HepG2 (cell line): Measurements from ENCODE around the gene SYPL2. TPM values are rescaled to one million over a fixed set of nuclear protein-coding genes. Genes with fewer than 3 reads are reported as not detected.
A peak's percentile ranks its signal among the peaks of the same experiment; 100 is the strongest.

ENCODE experiments used
- ATF4 ChIP-seq, 2 experiments: fragments of 450-650 bp in 1 of 2; sonication (generic) in 1 of 2; formaldehyde crosslinking; IDR thresholded peaks; 2 replicates each; pipeline versions ENCODE4 v1.5.0 to v1.8.0; 2020 to 2022; ENCODE audit warnings: mild to moderate bottlenecking in 1 of 2, missing genetic modification reagents in 1 of 2
- BORCS8-MEF2B ChIP-seq: sonication (generic); formaldehyde crosslinking; IDR thresholded peaks from 2 replicates; pipeline ENCODE4 v1.8.0; 2022; ENCODE audit warnings: mild to moderate bottlenecking, missing genetic modification reagents
- CC2D1A ChIP-seq: sonication (generic); formaldehyde crosslinking; IDR thresholded peaks from 2 replicates; pipeline ENCODE4 v1.8.1; 2023; ENCODE audit warnings: mild to moderate bottlenecking, missing genetic modification reagents
- DMAP1 ChIP-seq: IDR thresholded peaks from 2 replicates; pipeline ENCODE4 v1.6.1; 2016
- EHMT2 ChIP-seq: fragments of 200-600 bp; sonication (generic); IDR thresholded peaks from 2 replicates; pipeline ENCODE4 v1.7.0; 2017; ENCODE audit warnings: antibody characterized with exemption, low read depth, low read length, borderline replicate concordance
- GABPA ChIP-seq, 2 experiments: IDR thresholded peaks; 2 replicates each; pipeline ENCODE4 v1.6.1; 2011 to 2016; ENCODE audit warnings: low read depth in 2 of 2, low read length in 1 of 2, missing biosample characterization in 1 of 2, missing genetic modification characterization in 1 of 2
- GFI1 ChIP-seq: sonication (generic); formaldehyde crosslinking; IDR thresholded peaks from 2 replicates; pipeline ENCODE4 v1.5.0; 2020; ENCODE audit warnings: missing genetic modification reagents, mild to moderate bottlenecking, borderline replicate concordance
- HES4 ChIP-seq: sonication (generic); formaldehyde crosslinking; IDR thresholded peaks from 2 replicates; pipeline ENCODE4 v1.9.0; 2021; ENCODE audit warnings: mild to moderate bottlenecking, missing genetic modification reagents, borderline replicate concordance
- HOXA9 ChIP-seq: sonication (generic); formaldehyde crosslinking; IDR thresholded peaks from 2 replicates; pipeline ENCODE4 v1.8.1; 2022; ENCODE audit warnings: missing genetic modification reagents, mild to moderate bottlenecking, moderate library complexity, borderline replicate concordance
- IRF1 ChIP-seq: sonication (generic); formaldehyde crosslinking; IDR thresholded peaks from 2 replicates; pipeline ENCODE4 v1.4.0; 2020; ENCODE audit warnings: low read depth, mild to moderate bottlenecking, missing genetic modification reagents
- KLF13 ChIP-seq: sonication (generic); formaldehyde crosslinking; IDR thresholded peaks from 2 replicates; pipeline ENCODE4 v1.4.0; 2020; ENCODE audit warnings: mild to moderate bottlenecking, missing genetic modification reagents
- MAF1 ChIP-seq: sonication (generic); formaldehyde crosslinking; IDR thresholded peaks from 2 replicates; pipeline ENCODE4 v1.5.0; 2020; ENCODE audit warnings: missing genetic modification reagents, borderline replicate concordance
- MATR3 ChIP-seq: sonication (generic); formaldehyde crosslinking; IDR thresholded peaks from 2 replicates; pipeline ENCODE4 v1.4.0; 2020; ENCODE audit warnings: missing genetic modification reagents
- MEF2D ChIP-seq: sonication (generic); formaldehyde crosslinking; IDR thresholded peaks from 2 replicates; pipeline ENCODE4 v1.5.1; 2020; ENCODE audit warnings: mild to moderate bottlenecking, missing genetic modification reagents
- RXRA ChIP-seq: sonication (generic); formaldehyde crosslinking; IDR thresholded peaks from 2 replicates; pipeline ENCODE4 v1.5.1; 2020; ENCODE audit warnings: missing genetic modification reagents
- XRCC5 ChIP-seq: fragments of 200-400 bp; formaldehyde crosslinking; optimal IDR thresholded peaks from 2 replicates; pipeline ENCODE3; 2017; ENCODE audit warnings: mild to moderate bottlenecking, low read length
- ZFP90 ChIP-seq: sonication (generic); formaldehyde crosslinking; IDR thresholded peaks from 2 replicates; pipeline ENCODE4 v1.8.0; 2022; ENCODE audit warnings: missing genetic modification reagents, mild to moderate bottlenecking, inconsistent platforms, borderline replicate concordance
- ZFY ChIP-seq: sonication (generic); formaldehyde crosslinking; IDR thresholded peaks from 2 replicates; pipeline ENCODE4 v1.4.0; 2020; ENCODE audit warnings: missing genetic modification reagents
- ZNF20 ChIP-seq: sonication (generic); formaldehyde crosslinking; IDR thresholded peaks from 2 replicates; pipeline ENCODE4 v1.4.0; 2020; ENCODE audit warnings: mild to moderate bottlenecking, moderate library complexity, missing genetic modification reagents
- ZNF746 ChIP-seq: sonication (generic); formaldehyde crosslinking; IDR thresholded peaks from 2 replicates; pipeline ENCODE4 v1.8.0; 2022; ENCODE audit warnings: mild to moderate bottlenecking, missing genetic modification reagents
- ZNF749 ChIP-seq: sonication (generic); formaldehyde crosslinking; IDR thresholded peaks from 2 replicates; pipeline ENCODE4 v1.8.0; 2022; ENCODE audit warnings: mild to moderate bottlenecking, missing genetic modification reagents, moderate library complexity, borderline replicate concordance
- ZNF788 ChIP-seq: sonication (generic); formaldehyde crosslinking; IDR thresholded peaks from 2 replicates; pipeline ENCODE4 v1.5.0; 2020; ENCODE audit warnings: mild to moderate bottlenecking, missing genetic modification reagents, borderline replicate concordance
- ZSCAN5A ChIP-seq: sonication (generic); formaldehyde crosslinking; IDR thresholded peaks from 2 replicates; pipeline ENCODE4 v1.8.0; 2022; ENCODE audit warnings: mild to moderate bottlenecking, missing genetic modification reagents, borderline replicate concordance
- ZXDC ChIP-seq: sonication (generic); formaldehyde crosslinking; IDR thresholded peaks from 2 replicates; pipeline ENCODE4 v1.5.0; 2020; ENCODE audit warnings: mild to moderate bottlenecking, missing genetic modification reagents
- polyA plus RNA-seq, 8 experiments: library from polyadenylated mRNA; depleted of rRNA in 3 of 8; stranded (reverse) in 7 of 8; unstranded in 1 of 8; fragments of >200 nt; fragmentation: Illumina TruSeq in 4 of 8; extraction: Trizol in 4 of 8; gene quantifications; 2 replicates each; pipeline versions ENCODE4 v1.2.1 to v1.2.3, GENCODE V29; 2011 to 2016; ENCODE audit warnings: low read depth in 4 of 8, missing spikeins in 1 of 8, mixed read lengths in 1 of 8; ENCODE audit not compliant: insufficient read depth in 1 of 8
- total RNA-seq, 5 experiments: library from RNA; depleted of rRNA; stranded (reverse); fragments of >200 nt; fragmentation: Illumina TruSeq; extraction: Trizol; gene quantifications; 2 replicates each; pipeline ENCODE4 v1.2.3, GENCODE V29; 2016; ENCODE audit warnings: low read depth in 1 of 5

Gene SYPL2
- total and polyA plus RNA-seq, 2 of the 13 experiments (the other 11 are each of a cell fraction or from before 2014, with no cell fraction given) = 0.17 to 0.24 TPM

DNA sequence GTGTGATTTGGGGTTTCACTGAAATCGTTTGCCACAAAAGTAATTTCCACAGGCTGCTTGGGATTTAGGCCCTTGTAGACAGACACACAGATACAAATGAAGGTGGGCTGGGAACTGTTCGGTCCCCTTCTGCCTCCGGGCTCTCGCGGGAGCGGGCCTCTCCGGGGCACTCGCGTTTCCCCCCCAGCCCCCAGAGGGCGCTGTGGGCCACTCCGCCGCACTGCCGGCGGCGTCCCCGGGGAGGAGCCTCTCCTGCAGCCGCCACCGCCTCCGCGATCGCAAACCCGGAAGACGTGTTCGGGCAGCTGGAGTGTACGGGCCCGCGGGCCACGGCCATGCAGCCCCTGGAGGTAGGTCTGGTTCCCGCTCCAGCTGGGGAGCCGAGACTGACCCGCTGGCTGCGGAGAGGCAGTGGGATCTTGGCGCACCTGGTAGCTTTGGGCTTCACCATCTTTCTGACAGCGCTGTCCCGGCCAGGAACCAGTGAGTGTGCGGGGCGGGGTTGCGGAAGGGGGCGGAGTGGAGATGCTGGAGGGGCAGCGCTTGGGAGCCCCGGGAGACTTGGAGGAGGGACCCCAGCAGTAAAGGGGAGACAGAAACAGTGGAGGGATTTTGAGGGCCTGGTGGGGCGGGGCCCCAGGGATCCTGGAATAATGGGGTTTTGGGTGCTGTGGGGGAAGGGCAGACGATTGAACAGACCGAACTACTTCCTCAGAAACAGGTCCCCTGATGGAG is 27.6 kb downstream of the SYPL2 start, which contains the start of gene CYB561D1 (continued):
- TF ChIP-seq MEF2D (peak; percentile 77), KLF13 (CRISPR knock-in tag) (0 out of 2 replicates have a peak, but pooled peaks have one; percentile 59), ZFY (CRISPR knock-in tag) (peak; percentile 85), CC2D1A (no peak), ZNF20 (CRISPR knock-in tag) (no peak), MATR3 (CRISPR knock-in tag) (no peak), HOXA9 (CRISPR knock-in tag) (0 out of 2 replicates have a peak, but pooled peaks have one; percentile 53), ZNF749 (CRISPR knock-in tag) (no peak), ATF4 (CRISPR knock-in tag; IDR thresholded peaks at IDR 0.05) (peak in 1 of 2 experiments; percentile 50; a peak in 1 of 4 replicates), MAF1 (CRISPR knock-in tag) (peak; percentile 76; the same call in 1 of the 2 replicates), XRCC5 (peak; percentile 96), ZNF788 (0 out of 2 replicates have a peak, but pooled peaks have one; percentile 41), RXRA (CRISPR knock-in tag) (peak; percentile 66; the same call in 1 of the 2 replicates), GFI1 (CRISPR knock-in tag) (no peak), ZFP90 (CRISPR knock-in tag) (peak; percentile 26; the same call in 1 of the 2 replicates), EHMT2 (no peak), BORCS8-MEF2B (CRISPR knock-in tag) (peak; percentile 52), GABPA (IDR thresholded peaks at IDR 0.05; ENCODE audit: low read depth, low read length) (peak; percentile 34), GABPA (CRISPR knock-in tag; IDR thresholded peaks at IDR 0.05; ENCODE audit: low read depth) (peak; percentile 59), IRF1 (no peak), HES4 (CRISPR knock-in tag) (peak; percentile 73; the same call in 1 of the 2 replicates), ZXDC (CRISPR knock-in tag) (no peak), ZNF746 (CRISPR knock-in tag) (no peak), ZSCAN5A (CRISPR knock-in tag) (no peak; the same call in 1 of the 2 replicates), DMAP1 (CRISPR knock-in tag) (peak; percentile 67)
